ENCODE data around the gene TLK2.

DNA sequence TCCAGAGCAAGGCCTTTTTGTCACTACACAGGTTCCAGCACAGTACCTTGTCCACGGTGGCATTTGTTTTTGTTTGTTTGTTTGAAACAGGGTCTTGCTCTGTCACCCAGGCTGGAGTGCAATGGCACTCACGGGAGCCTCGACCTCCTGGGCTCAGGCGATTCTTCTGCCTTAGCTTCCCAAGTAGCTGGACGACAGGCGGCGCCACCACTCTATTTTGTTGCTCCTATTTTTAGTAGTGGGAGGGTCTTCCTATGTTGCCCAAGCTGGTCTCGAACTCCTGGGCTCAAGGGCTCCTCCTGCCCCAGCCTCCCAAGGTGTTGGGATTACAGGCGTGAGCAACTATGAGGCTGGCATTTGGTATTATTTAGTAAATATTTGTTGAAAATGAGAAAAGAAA lies 159.2 kb downstream of the TLK2 start:
- TF ChIP-seq, protein P1, sequence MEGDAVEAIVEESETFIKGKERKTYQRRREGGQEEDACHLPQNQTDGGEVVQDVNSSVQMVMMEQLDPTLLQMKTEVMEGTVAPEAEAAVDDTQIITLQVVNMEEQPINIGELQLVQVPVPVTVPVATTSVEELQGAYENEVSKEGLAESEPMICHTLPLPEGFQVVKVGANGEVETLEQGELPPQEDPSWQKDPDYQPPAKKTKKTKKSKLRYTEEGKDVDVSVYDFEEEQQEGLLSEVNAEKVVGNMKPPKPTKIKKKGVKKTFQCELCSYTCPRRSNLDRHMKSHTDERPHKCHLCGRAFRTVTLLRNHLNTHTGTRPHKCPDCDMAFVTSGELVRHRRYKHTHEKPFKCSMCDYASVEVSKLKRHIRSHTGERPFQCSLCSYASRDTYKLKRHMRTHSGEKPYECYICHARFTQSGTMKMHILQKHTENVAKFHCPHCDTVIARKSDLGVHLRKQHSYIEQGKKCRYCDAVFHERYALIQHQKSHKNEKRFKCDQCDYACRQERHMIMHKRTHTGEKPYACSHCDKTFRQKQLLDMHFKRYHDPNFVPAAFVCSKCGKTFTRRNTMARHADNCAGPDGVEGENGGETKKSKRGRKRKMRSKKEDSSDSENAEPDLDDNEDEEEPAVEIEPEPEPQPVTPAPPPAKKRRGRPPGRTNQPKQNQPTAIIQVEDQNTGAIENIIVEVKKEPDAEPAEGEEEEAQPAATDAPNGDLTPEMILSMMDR (IDR thresholded peaks at IDR 0.05), result no peak
- no peak for TF ChIP-seq POLR2A (IDR thresholded peaks at IDR 0.05)

All from thyroid gland (tissue), 4 donors.